ENCODE measurements around the gene MLLT1.

Gene MLLT1

DNA sequence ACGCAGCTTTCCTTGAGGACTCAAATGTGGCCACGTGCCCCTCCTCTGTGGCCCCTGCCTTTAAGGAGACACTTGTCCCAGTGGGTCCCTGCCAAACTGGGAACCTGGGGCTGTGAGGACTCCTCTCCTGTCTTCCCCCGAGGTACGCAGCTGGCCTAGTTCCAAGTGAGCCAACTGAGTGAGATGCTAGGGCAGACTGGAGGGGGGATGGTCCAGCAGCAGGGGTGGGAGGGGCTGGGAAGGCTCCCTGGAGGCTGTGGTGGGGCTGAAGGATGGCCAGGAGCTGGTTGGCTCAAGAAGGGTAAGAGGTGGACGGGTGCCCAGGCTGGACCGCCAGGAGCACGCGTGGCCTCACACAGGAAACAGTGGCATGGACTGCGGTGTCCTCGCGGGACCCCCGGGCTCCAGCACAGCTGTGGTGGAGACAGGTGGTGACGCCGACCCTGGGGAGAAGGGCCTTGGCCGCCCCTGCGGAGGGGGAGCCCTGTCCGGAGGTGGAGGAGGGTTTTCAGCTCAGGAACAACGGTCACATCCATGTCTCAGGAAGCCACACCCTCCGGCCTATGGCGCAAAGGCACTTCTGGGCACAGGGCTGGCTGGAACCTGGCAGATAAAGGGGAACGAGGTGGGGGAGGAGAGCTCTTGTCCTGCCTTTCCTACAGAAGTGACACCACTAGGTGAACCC is 45.8 kb downstream of the MLLT1 start:
- no peak for DNase-seq

DNA sequence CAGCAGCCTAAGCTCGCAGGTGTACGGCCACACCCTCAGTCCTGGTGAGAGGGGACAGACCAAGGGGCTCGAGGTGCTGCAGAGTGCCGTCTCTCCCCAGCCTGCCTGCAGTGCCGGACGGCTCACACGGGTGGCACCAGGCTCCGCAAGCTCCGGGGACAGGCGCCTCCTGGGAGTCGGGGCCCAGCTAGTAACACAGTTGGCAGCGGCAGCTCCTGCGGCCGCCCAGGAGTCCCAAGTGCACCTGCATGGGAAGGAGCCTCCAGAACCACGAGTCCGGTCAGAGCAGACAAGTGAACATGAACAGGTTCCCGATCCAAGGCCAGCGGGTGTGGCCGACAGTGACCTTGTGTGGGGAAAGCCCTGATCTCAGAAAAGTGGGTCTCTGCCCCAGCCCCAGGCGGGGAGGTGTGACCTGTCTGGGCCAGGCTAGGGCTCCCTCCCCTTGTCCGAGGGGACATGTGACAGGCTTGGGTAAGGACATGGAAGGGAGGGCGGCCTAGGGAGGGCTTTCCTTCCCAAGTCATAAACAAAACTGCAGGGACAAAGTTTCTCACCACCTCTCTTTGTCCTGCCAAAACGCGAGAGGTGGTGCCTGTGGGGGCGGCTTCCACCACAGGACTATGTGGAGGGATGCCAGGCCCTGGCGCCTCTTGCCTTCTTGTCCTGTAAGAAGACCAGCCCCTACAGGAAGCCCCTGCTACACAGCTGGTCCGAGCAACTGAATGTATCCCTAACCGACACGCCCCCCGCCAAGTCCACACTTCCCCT is 46.5 kb downstream of the MLLT1 start:
- DNase-seq, result no peak

DNA sequence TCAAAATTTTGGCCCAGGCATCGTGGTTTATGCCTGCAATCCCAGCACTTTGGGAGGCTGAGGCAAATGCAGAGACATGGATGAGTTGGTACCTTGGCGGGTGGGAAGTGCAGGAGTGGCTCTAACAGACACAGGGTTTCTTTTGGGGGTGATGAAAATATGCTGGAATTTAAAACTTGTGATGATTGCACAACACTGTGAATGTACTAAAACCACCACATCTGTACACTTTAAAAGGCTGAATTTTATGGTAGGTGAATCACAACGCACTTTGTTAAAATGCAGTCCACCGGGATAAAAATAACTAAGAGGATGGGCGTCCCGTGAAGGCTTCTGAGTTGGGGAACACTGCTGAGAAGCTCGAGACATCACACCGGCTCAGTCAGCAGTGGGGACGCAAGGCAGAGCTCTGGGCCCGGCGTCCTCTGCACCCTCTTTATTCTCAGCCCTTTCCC is 47.1 kb downstream of the MLLT1 start:
- no peak for DNase-seq

DNA sequence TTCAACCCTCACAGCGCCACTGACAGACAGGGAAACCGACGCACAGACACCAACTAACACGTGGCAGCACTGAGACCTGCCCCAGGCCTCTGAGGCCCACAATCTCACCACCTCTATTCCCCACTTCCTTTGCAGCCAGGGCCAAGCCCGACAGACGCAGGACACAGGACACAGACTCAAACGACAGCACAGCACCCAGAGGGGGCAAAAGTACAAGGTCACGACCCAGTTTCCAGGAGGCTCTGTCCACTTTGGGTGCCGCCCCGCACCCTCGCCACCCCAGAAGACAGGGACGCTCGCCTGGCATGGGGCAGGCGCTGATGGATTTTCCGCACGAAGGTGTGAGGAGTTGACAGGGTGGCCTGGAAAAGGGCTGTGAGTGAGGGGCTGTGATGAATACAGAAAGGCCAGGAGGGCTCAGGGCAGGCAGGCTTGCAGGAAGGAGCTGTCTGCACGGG is 48.8 kb downstream of the MLLT1 start:
- DNase-seq, result no peak

DNA sequence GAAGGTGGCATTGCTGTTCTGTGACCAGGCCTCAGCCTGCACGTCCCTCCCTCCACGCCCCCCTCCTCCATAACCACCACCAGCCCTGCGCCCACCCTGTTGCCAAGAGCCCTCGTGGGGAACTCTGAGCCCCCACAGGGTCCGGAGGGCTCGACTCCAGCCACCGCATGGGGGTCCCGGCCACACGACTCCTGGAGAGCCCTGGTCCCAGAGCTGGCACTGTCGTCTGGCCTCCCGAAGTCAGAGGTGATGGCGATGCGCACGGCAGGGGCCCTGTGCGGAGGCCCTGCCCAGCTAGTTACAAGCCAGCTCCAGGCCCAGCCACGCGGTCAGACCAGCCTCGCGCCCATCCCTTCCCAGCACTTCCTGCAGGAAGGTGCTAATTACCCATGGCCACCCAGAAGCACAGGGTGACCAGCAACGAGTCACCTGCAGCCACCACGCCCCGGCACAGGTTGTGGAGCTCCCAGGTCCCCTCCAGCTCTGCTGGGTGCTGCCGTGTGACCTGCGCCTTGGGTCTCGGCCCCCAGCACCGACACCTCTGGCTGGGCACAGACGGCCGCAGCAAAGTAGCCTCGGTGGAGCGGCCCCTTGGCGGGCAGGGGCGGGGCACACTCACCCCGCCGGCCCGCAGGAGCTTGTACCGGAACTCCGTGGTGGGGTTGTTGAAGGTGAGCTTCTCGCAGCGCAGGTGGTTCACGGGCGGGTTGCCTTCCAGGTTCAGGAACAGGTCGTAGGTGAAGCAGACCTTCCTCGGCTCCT is 49.6 kb downstream of the MLLT1 start:
- DNase-seq, result no peak

DNA sequence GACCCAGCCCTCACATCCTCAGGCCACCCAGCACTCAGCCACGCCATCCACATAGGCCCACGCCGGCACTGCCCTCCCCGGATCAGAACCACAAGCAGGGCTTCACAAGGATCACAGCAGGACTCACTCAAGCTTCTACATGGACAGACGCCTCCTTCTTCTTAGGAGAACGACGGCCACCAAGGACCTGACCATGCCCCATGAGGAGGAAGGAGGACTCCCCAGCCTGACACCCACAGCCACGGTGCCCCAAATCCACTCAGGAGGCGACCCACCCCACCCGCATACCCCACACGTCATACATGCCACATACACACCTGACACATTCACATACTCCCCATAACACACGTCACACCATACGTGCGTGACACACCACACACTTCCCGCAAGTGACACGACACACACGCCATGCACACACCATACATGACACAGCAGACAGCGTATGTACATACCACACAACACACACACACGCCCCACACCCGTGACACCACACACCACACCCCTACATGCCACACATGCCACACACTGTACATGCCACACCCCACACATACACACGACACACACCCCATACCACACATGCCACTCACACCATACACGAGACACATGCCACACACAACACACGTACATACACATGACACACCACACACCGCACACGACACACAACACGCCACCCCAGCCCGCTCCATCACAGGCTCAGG is 50.4 kb downstream of the MLLT1 start:
- DNase-seq, result no peak

DNA sequence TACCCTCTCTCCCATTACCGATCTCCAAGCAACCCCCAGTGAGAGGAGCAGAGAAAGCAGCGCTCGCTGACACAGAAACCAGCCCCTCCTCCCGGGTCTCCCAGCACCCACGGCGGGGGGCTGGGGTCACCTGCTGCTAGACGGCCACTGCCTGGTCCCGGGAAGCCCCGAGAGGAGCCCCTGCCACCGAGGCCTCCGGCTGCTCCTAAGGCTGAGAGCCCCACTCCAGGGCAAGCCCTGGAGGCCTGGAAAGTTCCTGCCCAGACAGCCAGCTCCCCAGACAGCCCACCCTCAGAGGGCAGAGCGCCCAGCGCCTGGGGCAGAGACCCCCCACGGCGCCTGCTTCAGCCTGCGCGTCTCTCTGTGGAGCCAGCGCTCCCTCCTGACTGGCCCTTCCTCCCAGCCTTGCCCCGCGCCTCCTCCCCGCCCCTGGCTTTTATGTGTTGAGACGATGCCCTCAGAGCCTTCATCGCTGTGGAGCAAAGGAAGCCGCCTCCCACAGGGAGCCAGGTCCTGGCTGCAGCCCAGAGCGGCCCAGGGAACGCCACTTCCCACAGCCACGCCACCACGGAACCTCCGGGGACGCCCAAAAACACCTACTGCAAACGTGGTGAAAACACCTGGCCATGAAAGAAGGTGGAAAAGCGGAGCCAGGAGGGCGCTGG is 51.1 kb downstream of the MLLT1 start:
- no peak for DNase-seq

DNA sequence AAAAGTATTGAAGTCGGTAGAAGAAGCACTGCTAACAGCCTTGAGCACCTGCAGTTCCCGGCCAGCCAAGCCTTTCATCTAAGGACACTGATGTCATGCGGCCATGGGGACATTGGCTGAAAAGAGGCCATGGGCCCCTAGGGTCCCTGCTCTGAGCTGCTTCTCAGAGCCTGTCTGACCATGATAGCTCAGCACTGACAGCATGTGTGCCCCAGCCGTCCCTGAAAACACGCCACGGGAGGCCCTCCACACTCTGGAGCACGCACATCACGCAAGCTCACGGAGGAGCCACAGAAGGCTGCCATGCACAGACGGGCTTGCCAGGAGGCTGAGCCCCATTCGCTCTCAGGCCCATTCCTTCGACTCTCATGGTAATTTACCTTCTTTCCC is 51.8 kb downstream of the MLLT1 start:
- no peak for DNase-seq

DNA sequence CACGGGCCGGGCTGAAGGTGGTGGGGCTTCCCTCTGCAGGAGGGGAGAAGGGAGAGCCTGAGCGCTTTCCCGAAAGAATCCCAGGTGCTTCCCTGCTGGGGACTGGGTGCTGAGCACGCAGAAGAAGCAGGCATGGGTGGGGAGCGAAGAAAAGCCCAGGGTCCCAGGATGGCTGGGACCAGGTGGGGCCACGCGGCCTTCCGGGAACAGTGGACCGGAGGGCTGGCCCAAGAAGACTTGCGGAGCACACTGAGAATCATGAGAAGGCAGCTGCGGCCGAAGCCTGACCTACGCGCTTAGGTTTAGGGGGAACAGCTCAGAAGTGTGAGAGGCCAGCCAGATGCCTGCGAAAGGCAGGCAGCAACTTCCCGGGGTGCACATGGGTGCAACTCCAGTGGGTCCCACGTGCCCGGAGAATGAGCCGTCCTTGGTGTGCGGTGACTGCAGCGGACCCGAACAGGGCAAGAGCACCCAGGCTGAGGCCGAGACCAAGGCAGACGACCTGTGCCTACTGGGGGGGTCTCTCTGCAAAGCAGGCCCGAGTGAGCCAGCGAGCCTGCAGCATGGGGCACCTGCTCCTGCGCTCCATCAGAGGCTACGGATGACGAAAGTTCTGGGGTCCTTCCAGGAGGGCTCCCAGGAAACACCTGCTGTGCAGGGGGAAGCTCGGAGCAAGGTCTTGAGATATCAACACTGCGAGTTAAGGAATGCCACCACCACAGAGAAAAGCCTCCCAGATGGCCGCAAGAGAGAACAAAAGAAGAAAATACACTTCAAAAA is 52.4 kb downstream of the MLLT1 start:
- DNase-seq, result no peak

DNA sequence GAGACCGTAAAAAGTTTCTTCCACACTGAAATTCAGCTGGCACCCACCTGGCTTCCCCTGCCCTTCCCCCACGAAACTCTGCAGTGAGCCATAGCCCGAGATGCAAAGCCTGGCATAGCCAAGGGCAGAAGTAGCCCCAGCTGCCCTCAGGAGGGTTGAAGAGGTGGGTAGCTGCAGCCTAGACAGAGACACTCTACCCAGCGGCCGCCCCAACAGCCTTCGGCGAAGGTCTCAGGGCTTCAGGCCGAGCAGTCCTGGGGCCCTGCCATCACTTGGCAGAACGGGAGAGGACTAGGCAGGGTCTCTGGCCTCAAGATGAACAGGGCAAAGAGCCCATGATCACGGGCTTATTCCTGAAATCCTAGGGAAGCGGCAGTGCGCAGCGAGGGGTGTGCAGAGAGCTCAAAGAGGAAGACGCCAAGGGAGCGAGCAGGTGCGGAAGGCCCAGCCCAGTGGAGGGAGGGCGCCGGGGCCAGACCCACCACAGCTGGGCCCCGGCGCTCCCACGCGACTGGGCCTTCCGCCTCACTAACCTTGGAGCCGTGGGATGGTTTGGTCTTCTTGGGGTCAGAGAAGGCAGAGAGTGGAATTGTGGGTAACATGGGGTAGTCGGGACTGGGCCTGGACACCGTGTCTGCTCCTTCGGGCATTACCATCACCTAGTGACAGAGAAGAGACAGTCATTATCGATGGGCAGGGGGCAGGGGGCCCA is 53.2 kb downstream of the MLLT1 start:
- DNase-seq, result no peak

DNA sequence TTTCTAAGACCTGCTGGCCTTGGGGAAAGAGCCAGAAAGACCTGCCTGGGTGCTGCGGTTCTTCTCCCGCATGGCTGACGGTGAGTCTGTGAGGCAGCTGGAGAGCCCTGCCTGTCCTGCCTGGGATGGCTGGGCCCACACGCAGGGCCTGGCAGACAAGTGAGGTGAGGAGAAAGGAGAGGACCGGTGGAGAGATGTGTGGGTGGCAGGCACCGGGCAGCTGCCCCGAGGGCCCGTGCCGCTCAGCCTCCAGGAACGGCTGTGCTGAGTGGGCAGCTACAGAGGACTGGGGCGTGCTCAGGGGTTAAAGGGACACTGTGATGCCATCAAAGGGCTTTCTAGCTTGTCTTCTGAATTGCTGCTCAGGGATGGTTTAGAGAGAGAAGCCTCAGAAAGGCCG is 53.8 kb downstream of the MLLT1 start:
- no peak for DNase-seq

DNA sequence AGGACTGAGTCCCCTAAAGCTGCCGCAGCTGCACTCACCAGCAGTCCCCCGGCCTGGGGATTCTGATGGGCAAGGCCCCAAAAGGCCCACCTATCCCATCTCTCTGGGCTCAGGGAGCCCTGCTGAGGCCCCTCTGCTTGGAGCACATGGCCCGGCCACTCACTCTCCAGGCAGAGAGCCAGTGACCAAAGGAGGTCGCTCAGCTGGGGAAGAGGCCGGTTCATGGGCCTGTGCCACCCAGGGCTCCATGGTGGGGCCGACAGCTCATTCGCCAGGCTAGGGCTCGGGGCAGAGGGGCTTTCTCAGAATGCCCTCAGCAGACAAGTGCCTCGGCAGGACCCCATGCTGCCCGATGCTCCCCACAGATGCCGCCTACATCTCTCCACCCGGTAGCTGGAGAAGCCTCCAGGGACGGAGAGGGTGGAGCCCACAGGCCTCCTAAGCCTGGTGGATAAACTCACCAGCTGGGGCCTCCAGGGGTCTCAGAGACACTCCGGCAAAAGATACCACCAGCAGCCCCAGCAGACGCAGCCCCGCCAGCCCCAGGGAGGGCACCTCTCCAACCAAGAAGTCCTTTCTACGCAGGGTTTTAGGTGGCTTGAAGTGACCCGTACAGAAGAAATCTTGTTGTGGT is 54.4 kb downstream of the MLLT1 start:
- no peak for DNase-seq

DNA sequence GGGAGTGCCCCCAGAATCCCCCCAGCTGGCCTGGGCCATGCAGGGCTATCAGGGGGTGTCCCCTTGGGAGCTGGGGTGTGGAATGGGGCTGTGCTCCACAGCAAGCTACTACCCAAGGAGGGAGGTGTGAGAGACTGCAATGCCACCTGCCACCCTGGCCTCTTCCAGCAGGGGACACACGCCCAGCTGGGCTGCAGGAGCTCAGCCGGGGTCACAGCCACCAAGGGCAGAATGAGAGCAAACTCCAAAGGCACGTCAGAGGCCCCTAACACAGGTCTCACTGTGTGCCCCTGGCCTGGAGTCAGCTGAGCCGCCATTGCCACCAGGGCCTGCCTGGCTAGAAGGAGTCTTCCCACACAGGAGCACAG is 55.5 kb downstream of the MLLT1 start:
- DNase-seq, result no peak

DNA sequence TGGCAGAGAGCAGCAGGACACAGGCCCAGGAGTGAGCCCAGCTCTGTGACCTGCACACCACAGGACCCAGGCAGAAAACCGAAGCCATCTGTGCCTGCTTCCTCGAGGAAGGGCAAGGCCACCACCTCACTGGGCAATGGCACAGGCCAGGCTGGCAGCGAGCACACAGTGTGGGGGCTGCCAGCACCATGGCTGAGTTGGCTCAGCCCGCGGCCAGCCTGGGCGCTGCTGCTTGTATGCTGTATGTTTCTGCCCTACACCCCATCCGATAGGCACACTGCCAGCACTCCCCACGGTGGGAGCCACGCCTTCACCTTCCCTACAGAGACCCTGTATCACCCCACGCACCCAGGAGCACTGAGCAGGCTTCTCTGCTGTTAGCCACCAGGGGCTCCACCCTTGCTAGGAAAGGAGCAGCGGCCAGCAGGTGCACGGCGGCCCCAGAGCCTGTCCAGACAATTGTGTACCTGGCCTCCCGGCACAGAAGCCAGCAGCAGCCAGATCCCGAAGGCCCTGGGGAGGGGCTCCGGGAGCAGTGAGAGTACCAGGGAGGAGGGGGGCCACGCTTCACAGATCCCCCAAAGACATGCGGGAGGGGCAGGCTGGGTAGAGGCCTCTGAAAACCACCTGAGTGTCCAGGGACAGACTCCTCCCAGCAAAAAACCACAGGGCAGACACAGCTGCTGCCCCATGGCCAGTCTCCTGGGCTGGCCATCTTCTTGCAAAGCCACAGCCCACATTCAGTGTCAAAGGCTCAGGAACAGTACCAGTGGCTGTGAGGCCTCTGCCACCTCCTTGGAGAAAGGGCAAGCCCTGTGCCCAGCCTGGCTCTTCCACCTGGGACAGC is 56.1 kb downstream of the MLLT1 start:
- no peak for DNase-seq

DNA sequence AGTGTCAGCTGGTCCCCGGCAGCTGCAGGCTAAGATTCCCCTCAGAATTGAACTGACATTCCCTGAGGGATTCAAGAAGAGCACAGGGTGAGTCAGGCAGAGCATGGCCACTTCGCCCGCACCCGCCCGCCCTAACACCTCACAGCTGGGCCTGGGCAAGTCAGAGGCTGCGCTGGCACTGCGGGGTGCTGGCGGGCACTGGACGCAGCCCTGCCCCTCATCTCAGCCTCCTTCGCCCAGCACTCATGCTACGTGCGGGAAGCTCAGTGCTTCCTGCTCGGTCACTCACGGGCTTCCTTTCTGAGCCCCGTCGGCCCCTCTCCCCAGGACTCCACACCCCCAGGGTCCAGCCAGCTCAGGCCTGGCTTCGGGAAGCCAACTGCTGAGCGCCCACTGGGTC is 56.9 kb downstream of the MLLT1 start:
- no peak for DNase-seq

DNA sequence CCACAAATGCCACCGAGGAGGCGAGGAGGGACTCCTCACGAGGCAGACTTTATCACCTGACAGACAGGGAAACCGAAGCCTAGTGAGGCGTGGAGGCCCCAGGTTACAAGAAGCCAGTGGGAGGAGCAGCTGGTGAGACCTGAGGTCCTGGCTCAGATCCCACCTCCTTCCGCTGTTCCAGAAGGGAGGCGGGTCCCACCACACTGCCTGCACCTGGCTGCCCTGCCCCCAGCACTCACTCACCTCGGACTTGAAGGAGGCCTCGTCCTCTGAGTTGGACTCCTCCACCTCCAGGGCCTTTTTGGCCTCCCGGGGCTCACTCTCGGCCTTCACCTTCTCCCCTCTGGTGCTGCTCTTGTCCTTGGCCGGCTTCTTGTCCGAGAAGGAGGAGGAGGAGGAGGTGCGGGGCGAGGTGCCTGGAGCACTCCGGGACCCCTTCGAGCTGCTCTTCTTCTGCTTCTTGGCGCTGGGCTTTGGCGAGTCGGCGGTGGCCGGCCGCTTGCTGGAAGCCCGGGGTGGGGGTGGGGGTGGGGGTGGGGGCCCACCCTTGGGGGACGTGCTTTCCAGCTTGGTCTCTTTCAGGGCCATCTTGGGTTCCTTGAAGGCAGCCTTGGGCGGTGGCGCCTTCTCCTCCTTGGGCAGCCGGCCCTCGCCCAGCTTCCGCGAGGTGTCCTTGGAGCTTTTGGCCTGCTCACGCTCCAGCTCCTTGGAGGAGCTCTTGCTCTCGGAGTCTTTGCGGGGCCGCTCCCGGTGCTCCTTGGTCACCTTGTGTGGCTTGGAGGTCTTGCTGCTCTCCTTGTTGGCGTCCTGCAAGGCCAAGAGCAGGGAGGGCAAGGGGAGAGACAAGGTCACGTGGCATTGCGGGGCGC is 57.7 kb downstream of the MLLT1 start:
- no peak for DNase-seq

DNA sequence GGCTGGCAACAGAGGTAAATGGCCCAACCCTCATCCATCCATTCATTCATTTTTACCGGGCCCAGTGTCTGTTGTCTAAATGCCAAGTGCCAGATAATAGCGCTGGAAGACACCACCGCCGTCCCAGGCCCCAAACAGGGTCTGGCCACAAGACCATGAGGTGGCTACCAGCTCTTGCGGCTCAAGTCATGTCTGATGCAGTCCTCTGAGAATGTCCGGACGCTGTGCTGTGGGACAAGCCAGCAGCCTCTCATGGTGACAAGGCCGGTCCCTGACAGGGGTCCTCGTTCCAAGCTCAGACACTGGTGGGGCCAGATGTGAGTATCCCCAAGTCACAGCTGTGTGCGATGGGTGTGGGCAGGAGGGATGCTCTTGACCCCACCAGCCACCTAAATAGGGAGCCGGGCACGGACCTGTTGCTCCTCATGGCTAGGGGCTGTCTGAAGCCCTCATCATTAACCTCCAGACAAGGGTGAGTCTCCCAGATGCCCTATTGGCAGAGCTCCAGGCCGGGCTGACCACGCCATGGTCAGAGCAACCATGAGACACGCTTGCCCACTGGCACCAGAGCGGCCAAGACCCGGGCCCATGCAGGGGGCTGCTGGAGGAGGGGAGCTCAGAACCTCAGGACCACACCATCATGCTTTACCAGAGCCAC is 58.4 kb downstream of the MLLT1 start:
- DNase-seq, result no peak

Data from activated CD4-positive, alpha-beta T cell treated with anti-CD3 and anti-CD28 coated beads, Interleukin-2, amount 50 U/mL, for 1 hour (primary cell).